Suppressor macrophage treated with lipopolysaccharide for 4 hours (primary cell): Measurements from ENCODE around the gene RER1.

Experiments
- DNase-seq: peaks from one replicate; pipeline ENCODE4 v3.0.0-alpha.2; 2020

Gene RER1

GRCh38 chr1:2408456-2408855 is 16.8 kb downstream of the RER1 start:
- DNase-seq, result no peak

GRCh38 chr1:2408859-2409276 is 17.2 kb downstream of the RER1 start:
- no peak for DNase-seq

- DNase-seq, result no peak
These were observed 18.1 kb downstream of the RER1 start for GRCh38 chr1:2409745-2410144.

- no peak for DNase-seq
These were observed 20.3 kb downstream of the RER1 start for GRCh38 chr1:2411801-2412394.

- peak; percentile 99 for DNase-seq
These were observed 20.7 kb downstream of the RER1 start, which contains the start of gene PEX10 for GRCh38 chr1:2412395-2412772. Gene PEX10, minus strand, starts transcription at chr1:2412564. Its CDS starts 62 bp downstream, at chr1:2412502.

- DNase-seq, result no peak
These were observed 21.3 kb downstream of the RER1 start for GRCh38 chr1:2412773-2413494.

GRCh38 chr1:2413495-2414296 is 22.1 kb downstream of the RER1 start:
- no peak for DNase-seq

- peak; percentile 70 for DNase-seq
These were observed 22.8 kb downstream of the RER1 start for GRCh38 chr1:2414297-2414958.

- DNase-seq, result no peak
These were observed 23.7 kb downstream of the RER1 start for GRCh38 chr1:2415337-2415736.

- DNase-seq, result no peak
These were observed 24.2 kb downstream of the RER1 start for GRCh38 chr1:2415801-2416208.

- DNase-seq, result no peak
These were observed 24.8 kb downstream of the RER1 start for GRCh38 chr1:2416403-2416802.

- DNase-seq, result no peak
These were observed 25.6 kb downstream of the RER1 start for GRCh38 chr1:2417083-2417832.

GRCh38 chr1:2417833-2418225 is 26.2 kb downstream of the RER1 start:
- DNase-seq, result no peak

- DNase-seq, result no peak
These were observed 27.2 kb downstream of the RER1 start for GRCh38 chr1:2418791-2419320.

GRCh38 chr1:2419416-2419815 is 27.8 kb downstream of the RER1 start:
- no peak for DNase-seq

- DNase-seq, result no peak
These were observed 30.9 kb downstream of the RER1 start for GRCh38 chr1:2422523-2422922.

GRCh38 chr1:2425892-2426291 is 34.3 kb downstream of the RER1 start:
- DNase-seq, result no peak

- DNase-seq, result no peak
These were observed 34.9 kb downstream of the RER1 start for GRCh38 chr1:2426540-2426939.

- no peak for DNase-seq
These were observed 35.4 kb downstream of the RER1 start for GRCh38 chr1:2427051-2427450.

- no peak for DNase-seq
These were observed 36.3 kb downstream of the RER1 start for GRCh38 chr1:2427976-2428375.

GRCh38 chr1:2428490-2428889 is 36.8 kb downstream of the RER1 start:
- no peak for DNase-seq
